NCI-H69 (cell line): Measurements from ENCODE around the gene PIWIL4.

Experiments
- DNase-seq: peaks from one replicate; lab custom pipeline; 2025; lab: John Stamatoyannopoulos, UW

PIWIL4 gene

DNA sequence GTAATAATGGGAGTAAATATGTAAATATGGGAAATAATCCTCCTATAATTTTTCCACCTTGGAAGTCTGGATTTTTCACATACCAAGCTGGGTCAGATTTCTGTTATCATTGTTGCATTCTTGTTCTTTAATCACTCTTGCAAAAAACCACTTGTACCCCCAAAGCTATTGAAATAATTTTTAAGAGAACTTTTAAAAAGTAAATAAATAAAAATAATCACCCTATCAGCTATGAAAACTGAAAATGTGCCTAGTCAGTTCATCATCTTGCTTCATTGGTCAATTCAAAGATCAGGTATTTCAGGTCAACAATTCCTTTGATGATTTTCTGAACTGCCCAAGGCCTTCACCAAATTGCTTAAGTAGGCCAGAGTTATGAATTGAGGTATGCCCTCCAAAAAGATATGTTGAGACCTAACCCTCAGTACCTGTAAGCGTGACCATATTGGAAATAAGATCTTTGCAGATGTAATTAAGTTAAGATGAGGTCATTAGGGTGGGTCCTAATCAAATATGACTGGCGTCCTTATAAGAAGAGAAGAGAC lies 95.8 kb downstream of the PIWIL4 start:
- no peak for DNase-seq

DNA sequence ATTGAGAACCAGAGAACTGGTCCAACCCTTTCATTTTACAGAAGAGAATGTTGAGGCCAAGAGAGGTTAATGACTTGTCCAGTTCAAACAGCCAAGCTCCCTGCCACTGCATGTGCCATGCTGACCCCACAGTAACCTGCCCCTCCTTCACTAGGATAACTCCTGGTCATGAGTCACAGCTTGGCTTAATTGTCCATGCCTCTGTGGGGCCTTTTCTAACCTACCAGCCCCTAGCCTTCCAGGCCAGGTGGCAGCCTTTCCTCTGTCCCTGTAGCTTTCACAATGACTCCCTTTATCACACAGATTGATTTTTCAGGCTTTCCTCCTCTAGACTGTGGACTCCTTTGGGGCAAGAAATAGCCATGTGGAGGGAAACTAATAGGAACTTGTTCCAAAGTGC lies 97.2 kb downstream of the PIWIL4 start:
- peak; percentile 32 for DNase-seq

DNA sequence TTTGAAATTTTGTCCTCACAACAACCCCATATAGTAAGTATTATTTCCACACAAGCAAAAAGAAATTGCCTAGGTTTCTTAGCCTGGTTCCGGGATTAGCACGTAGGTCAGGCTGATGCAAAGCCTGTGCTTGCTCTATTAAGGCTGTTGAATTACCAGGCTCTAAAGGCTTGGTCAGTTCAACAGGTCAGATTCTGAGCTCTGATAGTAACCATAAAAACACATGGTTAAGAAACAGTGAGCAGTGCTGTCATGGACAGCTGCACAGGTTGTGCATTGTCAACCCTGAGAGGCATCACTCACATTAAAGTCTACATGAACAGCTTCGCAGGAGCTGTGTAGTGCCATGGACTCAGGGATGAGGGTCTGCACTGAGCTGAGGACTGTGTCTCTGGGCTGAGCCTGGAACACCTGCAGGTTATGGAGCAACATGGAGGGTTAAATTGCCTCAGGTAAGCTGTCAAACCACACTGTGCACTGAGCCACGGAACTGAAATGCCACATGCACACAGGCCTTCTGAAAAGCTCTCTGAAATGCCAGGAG lies 98.0 kb downstream of the PIWIL4 start:
- no peak for DNase-seq

DNA sequence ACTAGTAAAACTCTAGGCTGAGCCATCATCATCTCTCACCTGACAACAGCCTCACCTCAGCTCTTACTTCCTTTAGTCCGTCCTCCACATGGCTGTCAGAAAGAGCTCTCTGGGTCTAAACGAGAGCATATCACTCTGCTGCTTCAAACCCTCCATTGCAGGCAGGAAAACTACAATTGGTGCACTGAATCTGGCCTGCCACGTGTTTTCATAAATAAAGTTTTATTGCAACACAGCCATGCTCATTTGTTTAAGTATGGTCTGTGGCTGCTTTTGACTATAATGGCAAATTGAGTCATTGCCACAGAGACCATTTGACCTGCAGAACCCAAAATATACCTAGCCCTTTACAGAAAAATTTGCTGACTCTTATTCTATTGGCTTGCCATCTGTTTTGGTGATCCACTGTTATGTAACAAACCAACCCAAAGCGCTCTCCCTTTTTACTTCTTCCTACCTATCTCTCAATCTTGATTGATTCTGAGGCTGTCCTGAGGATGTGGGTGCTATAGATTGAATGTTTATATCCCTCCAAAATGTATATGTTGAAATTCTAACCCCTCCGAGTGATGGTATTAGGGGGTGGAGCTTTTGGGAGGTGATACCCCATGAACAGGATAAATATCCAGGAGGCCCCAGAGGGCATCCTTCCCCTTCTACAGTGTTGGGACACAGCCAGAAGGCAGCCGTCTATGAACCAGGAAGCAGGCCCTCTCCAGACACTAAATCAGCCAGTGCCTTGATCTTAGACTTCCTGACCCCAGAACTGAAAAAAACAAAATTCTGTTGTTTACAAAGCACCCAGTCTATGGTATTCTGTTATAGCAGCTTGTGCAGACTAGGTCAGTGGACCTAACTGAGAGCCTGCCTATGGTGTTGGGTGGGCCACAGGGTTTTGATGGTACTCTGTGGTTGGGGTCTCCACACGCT lies 99.9 kb downstream of the PIWIL4 start:
- DNase-seq: no peak

DNA sequence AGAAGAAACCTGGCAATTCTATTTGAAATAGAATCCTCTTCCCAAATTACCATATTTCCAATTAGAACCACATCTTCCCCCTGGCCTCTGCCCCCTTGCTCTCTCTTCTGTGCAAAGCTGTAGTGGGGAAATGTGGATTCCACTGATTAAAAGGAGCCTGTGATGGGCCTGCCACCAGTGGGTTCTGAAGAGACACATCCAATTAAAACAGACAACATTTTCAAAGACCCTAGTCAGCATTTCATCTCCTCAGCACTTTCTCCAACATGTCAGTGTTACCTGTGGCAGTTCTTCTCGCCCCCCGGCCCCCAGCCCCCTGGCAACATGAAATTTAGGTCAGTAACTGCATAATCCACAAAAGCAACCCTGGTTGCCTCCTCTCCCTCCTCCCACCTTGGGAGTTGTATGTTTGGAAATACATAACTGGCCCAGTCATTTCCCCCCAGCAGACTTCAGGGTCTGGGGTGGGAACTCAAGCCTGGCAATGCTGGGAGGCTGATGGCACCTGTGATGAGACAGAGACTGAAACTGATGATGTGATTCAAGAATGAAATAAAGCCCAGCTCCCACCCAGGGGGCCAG lies 101.1 kb downstream of the PIWIL4 start:
- DNase-seq: no peak

DNA sequence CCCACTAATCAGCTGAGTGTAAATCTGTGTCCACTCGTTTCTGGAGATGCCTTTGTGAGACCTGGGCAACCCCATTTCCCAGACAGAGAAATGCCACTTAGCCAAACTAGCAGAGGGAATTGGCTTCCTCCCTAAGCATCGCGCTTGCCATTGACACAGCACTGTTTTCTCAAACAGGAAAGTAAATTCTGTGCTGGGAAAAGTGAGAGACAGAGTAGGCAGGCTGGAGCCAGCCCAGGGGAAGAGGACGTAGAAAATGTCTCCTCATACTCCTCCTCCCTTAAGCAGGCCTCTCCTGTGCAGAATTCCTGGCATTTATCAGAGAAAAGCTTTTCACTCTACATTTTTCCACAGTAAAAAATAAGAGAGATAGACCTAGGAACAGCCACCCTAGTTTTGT lies 101.9 kb downstream of the PIWIL4 start:
- no peak for DNase-seq
